Neural cell (in vitro differentiated cells): ENCODE results near the gene STARD9.

ENCODE experiments used
- CTCF ChIP-seq: fragments of 450-650 bp; IDR thresholded peaks from 2 replicates; pipeline ENCODE4 v1.5.1; 2014; ENCODE audit warnings: antibody characterized with exemption, mild to moderate bottlenecking, moderate library complexity; ENCODE audit not compliant: poor library complexity, severe bottlenecking
- EP300 ChIP-seq: fragments of 450-650 bp; conservative IDR thresholded peaks from 2 replicates; pipeline ENCODE4 v1.6.1; 2014; ENCODE audit warnings: antibody characterized with exemption, mild to moderate bottlenecking, moderate library complexity; ENCODE audit not compliant: poor library complexity, severe bottlenecking
- EZH2 ChIP-seq: fragments of 200-600, 300-800 bp; shearing (Covaris generic), sonication (generic); IDR thresholded peaks from 2 replicates; pipeline ENCODE4 v1.6.1; 2014; ENCODE audit warnings: antibody characterized with exemption, low read length, borderline replicate concordance, mild to moderate bottlenecking; ENCODE audit not compliant: insufficient read depth, poor library complexity, severe bottlenecking
- MXI1 ChIP-seq: fragments of 450-650 bp; conservative IDR thresholded peaks from 2 replicates; pipeline ENCODE4 v1.6.1; 2014; ENCODE audit warnings: antibody characterized with exemption, mild to moderate bottlenecking; ENCODE audit not compliant: poor library complexity, severe bottlenecking
- POLR2AphosphoS5 ChIP-seq: IDR thresholded peaks from 2 replicates; pipeline ENCODE4 v1.6.1; 2012
- RAD21 ChIP-seq: fragments of 450-650 bp; conservative IDR thresholded peaks from 2 replicates; pipeline ENCODE4 v1.6.1; 2014; ENCODE audit warnings: antibody characterized with exemption, mild to moderate bottlenecking, moderate library complexity
- REST ChIP-seq: IDR thresholded peaks from 2 replicates; pipeline ENCODE4 v1.6.1; 2012; ENCODE audit warnings: borderline replicate concordance
- SMC3 ChIP-seq: fragments of 450-650 bp; conservative IDR thresholded peaks from 2 replicates; pipeline ENCODE4 v1.6.1; 2014; ENCODE audit warnings: antibody characterized with exemption, mild to moderate bottlenecking, moderate library complexity; ENCODE audit not compliant: poor library complexity
- TAF1 ChIP-seq: IDR thresholded peaks from 2 replicates; pipeline ENCODE4 v1.6.1; 2012; ENCODE audit warnings: low read depth

GRCh38 chr15:42733027-42733426, 157.6 kb downstream of the STARD9 start:
- no peak for TF ChIP-seq TAF1
- no peak for TF ChIP-seq EZH2
- TF ChIP-seq CTCF, result no peak
- no peak for TF ChIP-seq REST
- no peak for TF ChIP-seq SMC3
- no peak for TF ChIP-seq MXI1
- TF ChIP-seq RAD21, result no peak
- TF ChIP-seq POLR2AphosphoS5, result no peak
- no peak for TF ChIP-seq EP300
